Renal pelvis (tissue), 12 donors: ENCODE measurements around the gene USP36. TPM values are rescaled to one million over a fixed set of nuclear protein-coding genes. Genes with fewer than 3 reads are reported as not detected.
A peak's percentile ranks its signal among the peaks of the same experiment; 100 is the strongest.
"Not testable (repeated sequence)": the region's sequence is repeated elsewhere in the genome, so short reads cannot be mapped to it uniquely, and the experiment has no call there.

Source experiments
- DNase-seq: peaks from one replicate; pipeline ENCODE4 v3.0.0-alpha.2; 2013
- long read RNA-seq, 16 experiments: transcript quantifications; one replicate each; lab custom pipeline, GENCODE V29; 2026
- polyA plus RNA-seq, 3 donors: library from polyadenylated mRNA; unstranded; fragments of 120-200 nt; gene quantifications; one replicate each; pipeline ENCODE4 v1.2.1, GENCODE V29; 2013; ENCODE audit not compliant: insufficient read length in 3 of 3

The USP36 gene
- polyA plus RNA-seq, result 10 to 100 TPM; 39.6 to 47.7 (median 40.9) TPM
- long read RNA-seq, donor 1, partial matches to known transcripts, result 0 of 1 reads
- long read RNA-seq, donor 1, other reads (novel, unspliced or antisense), result 0 of 1 reads
- long read RNA-seq, donor 2, result 0 reads
- long read RNA-seq, donor 3, result 0 reads
- long read RNA-seq, donor 4, result 0 reads
- long read RNA-seq, donor 5, partial matches to known transcripts, result 0 of 1 reads
- long read RNA-seq, donor 5, other reads (novel, unspliced or antisense), result 0 of 1 reads
- long read RNA-seq, donor 6, partial matches to known transcripts, result 0 of 1 reads
- long read RNA-seq, donor 6, other reads (novel, unspliced or antisense), result 0 of 1 reads
- long read RNA-seq, donor 7, result 0 reads
- long read RNA-seq, donor 8, partial matches to known transcripts, result 402 of 403 reads
- long read RNA-seq, donor 8, other reads (novel, unspliced or antisense), result 0 of 403 reads
- long read RNA-seq, donor 9, result 0 reads
- long read RNA-seq, donor 10, partial matches to known transcripts, result 0 of 1 reads
- long read RNA-seq, donor 10, other reads (novel, unspliced or antisense), result 0 of 1 reads
- long read RNA-seq, donor 11, result 0 reads
- long read RNA-seq, donor 12, partial matches to known transcripts, result 0 of 1 reads
- long read RNA-seq, donor 12, other reads (novel, unspliced or antisense), result 0 of 1 reads
- long read RNA-seq, donor 13, partial matches to known transcripts, result 0 of 3 reads
- long read RNA-seq, donor 13, other reads (novel, unspliced or antisense), result 0 of 3 reads
- long read RNA-seq, donor 14, result 0 reads
- long read RNA-seq, donor 15, result 0 reads
- long read RNA-seq, donor 16, partial matches to known transcripts, result 0 of 1 reads
- long read RNA-seq, donor 16, other reads (novel, unspliced or antisense), result 0 of 1 reads

- DNase-seq, result peak; percentile 99
These were observed at the start of gene USP36 for GRCh38 chr17:78840780-78841611. Gene USP36 (minus strand): TSS chr17:78840814. CDS start chr17:78836363, 4,451 bp downstream.

DNA sequence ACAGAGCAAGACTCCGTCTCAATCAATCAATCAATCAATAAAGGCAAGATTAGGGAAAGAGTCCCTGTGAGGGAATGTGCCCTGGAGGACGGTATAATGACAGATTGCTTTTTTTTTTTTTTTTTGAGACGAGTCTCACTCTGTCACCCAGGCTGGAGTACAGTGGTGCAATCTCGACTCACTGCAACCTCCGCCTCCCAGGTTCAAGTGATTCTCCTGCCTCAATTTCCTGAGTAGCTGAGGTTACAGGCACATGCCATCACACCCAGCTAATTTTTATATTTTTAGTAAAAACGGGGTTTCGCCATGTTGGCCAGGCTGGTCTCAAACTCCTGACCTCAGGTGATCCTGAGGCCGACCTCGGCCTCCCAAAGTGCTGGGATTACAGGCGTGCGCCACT is 49.5 kb upstream of the USP36 start:
- not testable (repeated sequence) for DNase-seq

GRCh38 chr17:78889531-78889930 is 48.9 kb upstream of the USP36 start:
- no peak for DNase-seq

- DNase-seq, result no peak
These were observed 48.4 kb upstream of the USP36 start for GRCh38 chr17:78888941-78889518.

- DNase-seq, result no peak
These were observed 46.3 kb upstream of the USP36 start for GRCh38 chr17:78886954-78887353.

DNA sequence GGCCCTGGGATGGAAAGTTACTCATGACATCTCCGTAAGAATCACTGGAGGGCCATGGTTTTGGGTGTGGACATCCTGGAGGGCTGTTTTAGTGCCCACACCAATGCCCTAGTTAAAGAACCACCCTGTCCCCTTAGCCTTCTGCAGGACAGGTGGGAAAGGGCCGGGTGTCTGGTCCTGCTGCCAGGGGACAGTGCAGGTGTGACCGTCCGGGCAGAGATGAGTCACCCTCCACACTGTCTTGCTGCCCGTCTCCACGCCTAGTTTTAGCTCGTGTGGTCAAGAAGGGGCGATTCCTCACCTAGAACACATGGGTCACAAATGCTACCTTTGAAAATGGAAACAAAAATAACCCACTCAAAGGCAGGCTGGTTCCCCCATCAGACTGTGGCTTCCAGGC is 45.3 kb upstream of the USP36 start:
- DNase-seq, result no peak

- DNase-seq, result no peak
These were observed 44.5 kb upstream of the USP36 start for GRCh38 chr17:78884876-78885667.

DNA sequence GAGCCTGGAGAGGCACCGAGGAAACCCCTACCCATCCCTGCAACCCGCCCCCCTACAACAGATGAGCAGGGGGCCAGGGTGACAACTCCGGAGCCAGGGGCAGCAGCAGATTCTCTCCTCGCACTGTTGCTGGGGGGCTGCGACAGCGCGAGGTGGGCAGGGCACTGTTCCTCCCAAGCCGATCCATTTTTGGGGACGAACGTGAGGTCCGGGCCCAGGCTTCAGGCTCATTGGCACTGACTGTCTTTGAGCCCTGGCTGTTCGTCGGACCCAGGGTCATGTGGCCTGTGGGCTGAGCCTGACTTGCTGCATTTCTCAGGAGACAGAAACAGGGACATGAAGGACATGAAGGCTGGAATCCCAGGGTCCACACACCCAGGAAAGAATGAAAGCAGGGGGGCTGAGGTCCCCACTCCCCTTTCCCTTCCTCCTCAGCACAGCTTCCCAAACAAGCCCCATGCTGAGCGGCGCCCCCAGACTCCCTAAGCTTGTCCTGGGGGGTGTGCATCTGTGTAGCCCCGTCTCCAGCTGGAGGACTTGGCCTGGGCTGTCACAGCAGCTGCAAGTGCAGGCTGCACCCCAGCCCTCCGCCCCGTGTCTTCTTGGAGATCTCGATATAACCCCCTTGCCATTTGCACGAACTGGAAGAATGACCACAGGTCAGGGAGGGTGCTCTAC is 43.7 kb upstream of the USP36 start:
- DNase-seq, result no peak

DNA sequence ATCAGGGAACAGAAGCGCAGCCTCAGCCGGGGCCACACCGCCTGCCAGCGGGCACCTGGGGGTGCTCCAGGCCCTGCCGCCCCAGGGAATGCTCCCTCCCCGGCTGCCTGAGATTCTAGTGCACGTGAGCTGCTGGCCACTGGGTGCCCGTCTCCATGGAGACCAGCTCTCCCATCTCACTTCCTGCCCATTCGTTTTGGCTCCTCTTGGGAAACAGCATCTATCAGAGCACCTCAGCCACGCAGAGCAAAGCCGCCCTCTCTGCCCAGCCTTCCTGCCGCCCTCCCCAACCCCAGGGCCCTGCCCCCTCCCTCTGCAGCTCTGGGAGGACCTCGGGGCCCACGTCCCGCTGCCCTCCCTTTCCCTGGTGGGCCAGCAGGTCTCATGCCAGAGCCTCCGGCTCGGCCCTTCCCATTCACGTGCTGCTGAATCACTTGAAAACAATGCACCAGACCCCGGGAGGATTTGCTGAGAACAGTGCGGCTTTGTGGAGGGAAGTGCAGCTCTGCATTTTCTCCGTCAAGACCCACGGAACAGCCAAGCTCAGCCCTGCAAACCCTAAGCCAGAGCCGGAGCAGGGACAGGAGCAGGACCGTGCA is 43.0 kb upstream of the USP36 start:
- DNase-seq, result peak; percentile 57

DNA sequence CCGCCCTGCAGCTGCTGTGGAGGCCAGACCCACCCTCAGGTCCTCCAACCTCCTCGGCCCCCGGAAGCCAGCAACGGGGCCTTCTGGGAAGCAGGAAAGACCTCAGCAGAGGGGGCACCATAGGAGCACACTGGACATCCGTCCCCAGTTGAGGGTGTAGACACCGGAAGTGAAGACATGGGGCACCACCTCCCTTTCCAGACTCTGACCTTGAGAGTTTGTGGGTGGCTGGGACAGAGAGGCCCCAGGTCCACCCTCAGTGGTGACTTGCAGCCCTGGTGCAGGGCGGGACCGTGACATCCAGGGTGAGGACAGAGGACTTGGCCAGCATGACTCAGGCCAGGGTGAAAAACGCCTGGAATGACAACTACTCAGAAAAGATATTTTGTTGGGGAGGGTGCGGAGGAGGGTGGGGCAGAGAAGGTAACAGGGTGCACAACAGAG is 42.5 kb upstream of the USP36 start:
- DNase-seq, result no peak

DNA sequence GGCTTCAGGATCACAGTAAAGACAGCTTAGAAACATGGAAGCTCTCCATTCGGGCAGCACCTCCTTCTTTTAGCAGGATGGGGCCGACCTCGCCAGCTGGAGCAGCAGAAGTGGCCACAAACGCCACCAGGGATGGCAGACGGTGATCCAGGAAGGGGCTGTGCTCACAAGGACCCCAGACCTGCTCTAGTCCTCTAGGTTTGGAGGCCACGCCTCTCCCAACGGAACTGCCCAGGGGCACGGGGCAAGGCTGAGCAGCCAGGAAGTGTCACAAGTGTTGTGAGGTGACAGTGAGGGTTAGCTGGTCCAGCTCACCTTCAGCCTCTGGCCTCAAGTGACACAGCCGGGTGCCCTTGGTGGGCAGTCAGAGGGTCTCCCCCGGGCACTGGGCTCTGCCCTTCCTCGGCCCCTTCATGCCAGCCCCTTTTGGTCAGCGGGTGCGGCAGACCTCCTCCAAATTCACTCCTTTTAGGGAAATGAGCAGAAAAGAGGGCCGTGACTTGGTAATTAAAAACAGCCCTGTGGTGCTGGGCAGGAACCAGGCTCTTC is 42.0 kb upstream of the USP36 start:
- no peak for DNase-seq

DNA sequence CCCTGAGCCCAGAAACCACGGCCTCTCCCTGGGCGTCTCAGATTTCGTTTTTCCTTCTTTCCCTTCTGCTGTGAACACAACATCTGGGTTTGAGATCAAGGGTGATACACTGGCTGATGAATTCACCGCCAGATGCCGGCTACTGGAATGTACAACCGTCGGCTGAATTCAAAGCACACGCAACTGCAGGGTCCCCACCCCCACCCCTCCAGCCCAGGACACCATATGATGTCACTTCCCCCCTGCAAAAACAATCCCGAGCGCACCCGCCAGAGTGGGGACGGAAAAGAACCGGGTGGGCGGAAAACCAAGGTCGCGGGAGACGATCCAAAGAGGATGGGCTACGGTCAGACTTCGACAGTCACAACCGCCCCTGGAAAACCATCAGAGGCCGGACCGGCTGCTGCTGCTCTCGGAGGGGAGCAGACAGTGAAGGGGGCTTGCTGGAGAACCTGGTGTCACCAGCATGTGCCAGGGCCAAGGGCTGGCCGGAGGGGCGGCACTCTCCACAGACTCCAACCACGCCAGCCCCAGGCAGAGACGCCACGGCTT is 39.1 kb upstream of the USP36 start:
- peak; percentile 81 for DNase-seq

DNA sequence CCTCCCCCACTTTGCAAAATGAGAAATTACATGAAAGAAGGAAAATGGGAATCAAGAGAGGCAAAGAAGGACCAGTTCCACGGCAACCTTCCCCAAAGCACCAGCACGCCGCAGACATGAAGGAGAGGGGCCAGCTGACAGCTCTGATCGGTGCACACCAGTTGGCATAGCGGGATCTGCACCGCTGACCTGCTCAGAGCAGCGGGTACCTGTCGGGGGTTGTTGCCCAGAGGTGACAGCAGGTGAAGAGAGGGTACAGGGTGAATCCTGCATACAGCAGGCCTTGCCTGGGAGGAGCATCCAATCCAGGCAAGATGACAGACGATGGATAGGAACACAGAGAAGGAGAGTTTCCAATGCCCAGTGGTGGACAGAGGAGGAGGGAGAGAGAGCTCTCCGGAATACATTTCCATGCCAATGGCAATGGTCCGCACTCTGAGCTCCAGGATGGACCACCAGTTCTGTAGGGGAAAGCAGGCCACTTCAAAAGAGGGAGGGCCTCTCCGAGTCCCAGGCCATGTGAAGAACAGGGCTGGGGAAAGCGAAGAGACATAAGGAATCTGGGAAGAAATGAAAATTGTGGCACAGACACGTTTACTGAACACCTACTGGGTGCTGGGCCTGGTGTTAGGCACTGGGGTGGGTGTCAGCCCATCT is 38.4 kb upstream of the USP36 start:
- no peak for DNase-seq

GRCh38 chr17:78878261-78878660 is 37.6 kb upstream of the USP36 start:
- DNase-seq, result no peak

DNA sequence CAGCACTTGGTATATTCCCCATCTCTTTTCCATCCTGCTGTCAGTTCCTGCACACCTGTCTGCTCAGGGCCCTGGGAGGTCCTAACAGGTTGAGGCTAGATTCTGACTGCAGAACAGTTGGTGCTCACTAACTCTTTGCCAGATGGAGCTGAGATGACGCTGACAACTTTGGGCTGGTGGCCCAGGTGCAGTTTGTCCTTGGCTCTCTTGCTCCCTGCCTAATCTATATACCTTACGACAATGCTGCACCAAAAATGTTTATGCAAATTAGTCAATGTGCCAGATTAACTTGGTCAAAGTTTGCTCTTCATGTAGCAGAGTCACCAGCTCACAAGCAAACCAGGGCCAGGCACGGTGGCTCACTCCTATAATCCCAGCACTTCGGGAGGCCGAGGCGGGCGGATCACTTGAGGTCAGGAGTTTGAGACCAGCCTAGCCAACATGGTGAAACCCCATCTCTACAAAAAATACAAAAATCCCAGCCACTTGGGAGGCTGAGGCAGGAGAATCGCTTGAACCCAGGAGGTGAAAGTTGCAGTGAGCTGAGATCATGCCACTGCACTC is 36.4 kb upstream of the USP36 start:
- DNase-seq, result not testable (repeated sequence)

GRCh38 chr17:78876094-78876597 is 35.5 kb upstream of the USP36 start:
- DNase-seq, result no peak

GRCh38 chr17:78875363-78876093 is 34.9 kb upstream of the USP36 start:
- peak; percentile 55 for DNase-seq
